SW480 (cell line): ENCODE data around the gene BRF1.
"Not testable (repeated sequence)": the region's sequence is repeated elsewhere in the genome, so short reads cannot be mapped to it uniquely, and the experiment has no call there.

Source experiments
- DNase-seq: peaks from one replicate; pipeline ENCODE4 v3.0.0-alpha.2; 2016; ENCODE audit warnings: low spot score

Gene BRF1, protein sequence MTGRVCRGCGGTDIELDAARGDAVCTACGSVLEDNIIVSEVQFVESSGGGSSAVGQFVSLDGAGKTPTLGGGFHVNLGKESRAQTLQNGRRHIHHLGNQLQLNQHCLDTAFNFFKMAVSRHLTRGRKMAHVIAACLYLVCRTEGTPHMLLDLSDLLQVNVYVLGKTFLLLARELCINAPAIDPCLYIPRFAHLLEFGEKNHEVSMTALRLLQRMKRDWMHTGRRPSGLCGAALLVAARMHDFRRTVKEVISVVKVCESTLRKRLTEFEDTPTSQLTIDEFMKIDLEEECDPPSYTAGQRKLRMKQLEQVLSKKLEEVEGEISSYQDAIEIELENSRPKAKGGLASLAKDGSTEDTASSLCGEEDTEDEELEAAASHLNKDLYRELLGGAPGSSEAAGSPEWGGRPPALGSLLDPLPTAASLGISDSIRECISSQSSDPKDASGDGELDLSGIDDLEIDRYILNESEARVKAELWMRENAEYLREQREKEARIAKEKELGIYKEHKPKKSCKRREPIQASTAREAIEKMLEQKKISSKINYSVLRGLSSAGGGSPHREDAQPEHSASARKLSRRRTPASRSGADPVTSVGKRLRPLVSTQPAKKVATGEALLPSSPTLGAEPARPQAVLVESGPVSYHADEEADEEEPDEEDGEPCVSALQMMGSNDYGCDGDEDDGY

DNA sequence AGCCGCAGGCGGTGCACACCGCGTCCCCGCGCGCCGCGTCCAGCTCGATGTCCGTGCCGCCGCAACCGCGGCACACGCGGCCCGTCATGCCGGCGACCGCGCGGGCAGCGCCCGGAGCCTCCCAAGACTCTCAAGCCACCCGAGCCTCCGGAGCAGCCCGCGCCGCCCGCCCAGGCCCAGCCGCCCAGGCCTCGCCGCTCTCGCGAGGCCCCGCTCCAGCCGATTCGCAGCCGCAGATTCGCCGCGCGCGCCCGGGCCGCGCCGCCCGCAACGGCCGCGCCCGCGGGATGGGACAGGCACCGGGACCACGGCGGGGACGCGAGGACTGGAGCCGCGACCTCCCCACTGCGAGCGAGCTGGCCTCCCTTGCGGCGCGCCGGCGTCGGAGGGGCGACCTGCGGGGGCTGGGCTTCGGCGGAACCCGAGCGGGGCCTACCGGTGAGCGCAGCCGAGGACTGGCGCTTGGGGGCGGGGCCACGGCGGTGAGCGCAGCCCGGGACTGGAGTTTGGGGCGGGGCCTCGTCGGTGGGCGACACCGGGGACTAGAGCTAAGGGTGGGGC, at the start of gene BRF1:
Gene BRF1, minus strand, starts transcription at position 460 of the 561 bp plus-strand sequence. Its CDS starts 372 bp downstream, at position 88.
- peak; percentile 95 for DNase-seq

DNA sequence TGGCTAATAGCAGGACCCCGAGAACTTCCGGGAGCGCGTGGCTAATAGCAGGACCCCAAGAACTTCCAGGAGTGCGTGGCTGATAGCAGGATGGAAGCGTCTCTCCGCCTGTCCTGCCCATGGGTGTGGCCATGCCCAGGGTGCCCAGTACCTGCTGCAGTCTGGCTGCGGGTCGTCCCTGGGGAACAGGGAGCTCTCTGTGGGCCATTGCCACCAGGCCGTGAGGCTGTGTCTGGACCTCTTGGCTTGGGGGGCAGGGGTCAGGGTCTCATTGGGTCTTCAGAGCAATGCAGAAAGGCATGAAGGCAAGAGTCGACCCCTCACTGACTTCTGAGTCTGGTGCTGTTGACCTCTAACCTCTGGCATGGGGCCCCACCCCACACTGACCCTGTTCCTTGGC, 49.2 kb upstream of the BRF1 start:
- no peak for DNase-seq

DNA sequence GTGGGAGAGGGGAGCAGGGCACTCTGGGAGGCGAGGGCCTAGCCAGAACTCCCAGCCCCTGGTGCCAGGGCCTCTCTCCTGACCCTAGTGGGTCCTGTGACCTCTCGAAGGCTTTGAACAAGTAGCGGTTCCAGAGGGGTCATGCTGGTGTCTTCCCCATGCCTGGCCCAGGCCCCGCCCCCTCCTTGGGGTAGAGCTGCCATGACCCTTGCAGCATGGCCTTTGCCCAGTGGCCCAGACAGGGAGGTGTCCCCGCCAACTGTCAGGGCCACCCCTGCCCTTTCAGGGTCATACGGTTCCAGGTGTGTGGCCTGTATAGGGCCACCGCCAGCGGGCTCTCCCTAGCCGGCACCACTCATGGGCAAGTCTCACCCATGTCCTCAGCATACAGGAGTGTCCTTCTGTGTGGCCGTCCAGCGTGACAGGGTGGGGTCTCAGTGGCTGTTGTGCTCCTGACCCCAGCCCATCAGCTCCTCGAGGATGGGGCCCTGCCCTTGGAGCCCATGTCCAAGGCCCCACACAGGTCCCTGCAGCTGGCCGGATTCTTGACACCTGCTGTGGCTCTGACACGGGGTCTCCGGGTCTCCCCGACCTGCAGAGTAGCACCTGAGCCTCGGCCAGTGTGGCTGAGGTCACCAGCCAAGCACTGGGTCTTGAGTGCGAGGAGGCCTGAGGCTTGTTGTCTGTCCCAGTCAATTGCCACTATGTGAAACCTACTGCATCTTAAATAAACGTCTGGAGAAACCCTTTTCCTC, 48.3 kb upstream of the BRF1 start:
- no peak for DNase-seq

DNA sequence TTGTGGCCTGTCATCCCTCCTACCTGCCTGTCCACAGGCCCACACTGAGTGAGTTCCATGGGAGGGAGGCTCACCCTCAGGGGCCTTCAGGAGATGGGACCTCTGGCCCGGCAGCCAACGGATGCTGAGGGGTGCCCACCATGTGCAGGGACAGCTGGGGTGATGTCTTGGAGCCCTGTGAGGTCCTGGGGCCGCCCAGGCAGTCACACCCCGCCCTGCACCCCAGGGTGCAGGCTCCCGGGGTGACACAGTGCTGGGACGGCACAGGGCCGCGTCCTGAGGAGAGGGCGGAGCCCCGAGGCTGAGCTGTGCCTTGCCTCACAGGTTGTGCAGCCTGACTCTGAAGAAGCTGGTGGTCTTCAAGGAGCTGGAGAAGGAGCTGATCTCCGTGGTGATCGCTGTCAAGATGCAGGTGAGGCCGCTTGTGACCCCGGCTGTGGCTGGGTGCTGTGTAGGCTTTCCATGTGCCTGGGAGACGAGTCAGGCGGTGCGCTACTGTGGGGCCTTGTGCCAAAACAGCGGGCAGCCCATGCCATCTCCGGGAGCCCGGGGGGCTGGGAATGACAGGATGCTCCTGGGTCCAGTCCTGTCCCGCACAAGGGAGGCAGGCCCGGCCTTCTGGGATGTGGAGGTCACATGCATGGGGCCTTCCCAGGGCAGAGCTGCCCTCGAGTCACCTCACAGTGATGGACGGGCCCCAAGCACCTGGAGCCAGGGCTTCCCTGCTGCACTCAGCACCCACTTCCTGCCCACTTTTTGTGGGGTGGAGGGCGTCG, 47.6 kb upstream of the BRF1 start:
- no peak for DNase-seq

DNA sequence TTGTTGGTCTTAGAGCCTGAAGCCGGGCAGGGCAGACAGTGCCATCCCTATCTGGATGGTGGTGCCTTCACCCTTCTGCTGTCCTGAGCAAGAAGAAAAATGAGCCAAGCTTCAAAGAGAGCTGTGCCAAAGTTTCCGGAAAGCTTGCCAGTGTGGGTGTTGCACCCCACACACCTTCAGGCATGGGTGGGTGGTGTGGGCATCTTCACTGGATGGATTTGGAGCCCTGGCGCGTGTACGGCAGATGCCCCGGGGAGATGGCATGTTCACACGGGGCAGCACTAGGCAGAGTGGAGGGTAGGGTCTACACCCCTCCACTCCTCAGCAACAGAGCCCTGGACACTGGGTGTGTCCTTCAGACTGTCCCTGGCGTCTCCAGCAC, 46.8 kb upstream of the BRF1 start:
- no peak for DNase-seq

DNA sequence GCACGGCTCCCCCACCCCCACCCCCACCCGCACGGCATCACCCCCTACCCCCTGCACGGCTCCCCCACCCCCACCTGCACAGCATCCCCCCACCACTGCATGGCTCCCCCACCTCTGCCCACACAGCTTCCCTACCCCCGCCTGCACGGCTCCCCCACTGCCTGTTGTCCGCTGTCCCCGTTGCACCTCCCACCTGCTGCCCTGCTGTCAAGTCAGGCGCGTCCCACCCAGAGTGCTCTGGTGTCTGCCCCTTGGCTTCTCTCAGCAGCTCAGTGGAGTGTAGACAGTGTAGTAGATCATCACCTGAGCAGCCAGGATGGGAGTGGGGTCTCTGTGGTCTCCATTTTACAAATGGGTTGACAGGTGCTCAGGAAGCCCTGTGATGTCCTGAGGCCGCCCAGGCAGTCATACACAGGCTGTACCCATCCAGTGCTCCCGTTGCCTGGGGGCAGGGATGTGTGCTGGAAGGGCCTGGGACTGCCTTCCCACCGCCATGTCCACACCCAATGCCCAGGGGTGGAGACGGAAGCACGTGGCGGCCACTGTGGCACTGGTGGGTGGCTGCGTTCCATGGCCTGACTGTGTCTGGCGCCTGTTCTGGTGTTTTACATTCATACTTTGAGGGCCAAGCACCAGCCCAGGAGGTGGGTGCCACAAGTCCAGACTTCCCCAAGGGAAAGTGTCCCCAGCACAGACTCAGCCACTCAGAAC, 46.2 kb upstream of the BRF1 start:
- DNase-seq, result no peak

DNA sequence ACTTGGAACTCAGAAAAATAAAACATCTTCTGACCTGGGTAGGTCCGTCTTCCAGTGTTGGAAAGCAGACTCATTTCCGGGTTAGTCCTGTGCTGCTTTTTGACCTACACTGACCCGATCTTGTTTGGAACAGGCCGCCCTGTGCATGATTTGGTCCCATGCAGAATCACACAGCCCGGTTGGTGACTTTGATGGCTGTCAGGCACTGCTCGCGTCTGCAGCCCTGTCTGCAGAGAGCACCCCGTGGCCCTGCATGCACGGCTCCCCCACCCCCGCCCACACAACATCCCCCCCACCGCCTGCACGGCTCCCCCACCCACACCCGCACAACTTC, 45.4 kb upstream of the BRF1 start:
- DNase-seq, result no peak

DNA sequence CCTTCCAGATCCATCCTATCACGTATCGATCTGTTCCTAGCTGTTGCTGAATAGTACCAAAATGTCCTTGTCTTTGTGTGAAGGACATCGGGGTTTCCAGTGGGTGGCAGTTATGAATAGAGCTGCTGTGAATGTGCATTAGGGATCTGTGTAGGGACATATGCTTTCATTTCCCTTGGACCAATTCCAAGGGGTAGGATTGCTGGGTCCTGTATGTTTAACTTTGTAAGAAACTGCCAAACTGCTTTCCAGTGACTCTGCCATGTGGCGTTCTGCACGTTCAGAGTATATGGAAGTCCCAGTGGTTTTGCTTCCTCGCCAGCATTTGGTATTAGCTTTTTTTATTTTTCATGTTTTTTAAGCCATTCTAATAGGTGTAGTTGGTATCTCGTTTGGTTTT, 42.4 kb upstream of the BRF1 start:
- no peak for DNase-seq

DNA sequence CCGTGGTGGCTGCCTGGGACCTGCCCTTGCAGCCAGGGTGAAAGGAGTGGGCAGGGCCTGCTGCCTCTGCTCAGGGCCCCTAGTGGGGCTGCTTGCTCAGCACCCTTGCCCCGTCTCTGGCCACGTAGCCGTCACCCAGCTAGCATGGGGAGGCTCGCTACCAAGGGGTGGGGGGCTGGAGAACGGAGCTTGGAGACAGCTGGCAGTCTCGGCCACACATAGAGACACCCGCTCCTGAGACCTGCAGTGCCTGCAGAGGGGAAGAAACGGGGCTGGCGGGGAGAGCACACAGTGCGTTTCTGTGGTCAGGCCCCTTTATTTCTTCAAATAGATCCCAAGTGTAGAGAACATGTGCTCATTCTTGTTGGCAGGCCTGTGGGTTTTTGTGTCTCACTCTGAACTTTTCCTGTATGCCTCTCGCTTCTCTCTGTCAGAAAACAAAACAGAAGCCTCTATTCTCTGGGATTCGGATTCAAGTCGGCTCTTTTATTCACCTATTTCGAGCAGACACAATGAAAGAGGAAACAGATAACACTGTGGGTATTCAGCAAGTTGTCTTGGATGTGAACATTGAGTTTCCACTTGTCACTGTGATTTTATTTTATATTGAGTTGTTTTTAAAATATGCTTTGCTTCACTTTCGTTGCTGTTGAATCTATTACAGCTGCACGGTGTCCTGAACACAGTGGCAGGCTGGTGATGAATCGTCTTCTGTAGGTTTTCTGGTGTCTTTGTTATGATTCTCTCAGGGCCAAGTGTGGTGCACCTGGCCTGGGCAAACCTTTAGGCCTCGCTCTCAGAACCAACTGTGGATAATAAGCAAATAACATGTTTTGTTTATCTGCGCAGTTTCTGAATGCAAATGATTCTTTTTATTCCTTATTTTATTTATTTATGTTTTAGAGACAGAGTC, 40.3 kb upstream of the BRF1 start:
- DNase-seq, result no peak

DNA sequence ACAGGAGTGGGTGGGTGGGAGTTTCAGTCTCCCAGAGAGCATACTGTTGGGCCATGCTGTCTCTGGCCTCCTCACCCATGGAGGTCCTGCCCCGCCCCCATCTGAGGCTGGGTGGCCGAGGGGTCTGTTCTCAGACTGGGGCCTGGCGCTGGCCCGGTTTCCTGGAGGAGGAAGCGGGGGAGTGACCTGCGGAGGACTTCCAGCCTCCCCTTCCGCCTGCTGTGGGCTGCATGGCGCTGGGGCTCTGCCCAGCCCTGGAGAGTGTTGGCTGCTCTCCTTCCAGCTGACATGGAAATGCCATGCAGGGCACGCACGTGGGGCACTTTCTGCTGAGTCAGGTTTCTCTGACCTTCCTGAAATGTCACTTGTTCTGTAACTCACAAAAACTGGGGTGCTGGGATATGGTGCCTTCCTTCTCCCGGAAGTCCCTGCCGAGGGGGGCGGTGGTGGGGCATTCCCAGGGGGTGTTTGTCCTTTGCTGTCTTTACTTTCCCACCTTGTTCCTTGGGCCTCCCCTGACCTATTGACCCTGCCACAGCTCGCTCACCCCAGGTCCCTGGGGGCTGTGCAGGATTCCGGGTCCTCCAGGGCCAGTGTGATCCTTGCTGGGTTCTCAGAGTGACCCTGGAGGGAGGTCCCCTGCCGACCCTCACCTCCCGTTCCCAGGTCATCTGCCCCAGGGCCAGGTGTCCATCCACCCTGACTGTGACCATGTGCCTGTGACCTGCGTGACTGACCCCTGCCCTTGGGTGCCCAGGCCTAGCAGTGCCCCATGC, 37.4 kb upstream of the BRF1 start:
- no peak for DNase-seq

DNA sequence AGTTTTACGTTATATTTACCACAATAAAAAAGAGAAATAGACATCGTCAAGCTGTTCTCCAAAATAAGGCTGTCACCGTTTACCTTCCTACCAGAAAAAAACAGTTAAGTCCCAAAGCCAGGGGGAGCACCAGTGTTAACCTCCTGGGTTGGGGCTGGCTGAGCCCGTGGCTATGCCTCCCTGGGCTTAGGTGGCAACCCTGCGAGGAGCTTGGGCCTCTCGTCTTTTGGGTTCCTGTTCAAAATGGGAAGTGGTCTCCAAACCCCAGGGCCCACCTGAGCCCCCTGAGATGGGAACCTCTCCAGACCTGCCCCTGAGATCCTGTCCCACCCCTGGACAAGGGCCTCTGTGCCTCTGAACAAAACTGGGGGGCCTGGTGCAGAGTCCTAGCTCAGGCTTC, 36.6 kb upstream of the BRF1 start:
- DNase-seq, result no peak

DNA sequence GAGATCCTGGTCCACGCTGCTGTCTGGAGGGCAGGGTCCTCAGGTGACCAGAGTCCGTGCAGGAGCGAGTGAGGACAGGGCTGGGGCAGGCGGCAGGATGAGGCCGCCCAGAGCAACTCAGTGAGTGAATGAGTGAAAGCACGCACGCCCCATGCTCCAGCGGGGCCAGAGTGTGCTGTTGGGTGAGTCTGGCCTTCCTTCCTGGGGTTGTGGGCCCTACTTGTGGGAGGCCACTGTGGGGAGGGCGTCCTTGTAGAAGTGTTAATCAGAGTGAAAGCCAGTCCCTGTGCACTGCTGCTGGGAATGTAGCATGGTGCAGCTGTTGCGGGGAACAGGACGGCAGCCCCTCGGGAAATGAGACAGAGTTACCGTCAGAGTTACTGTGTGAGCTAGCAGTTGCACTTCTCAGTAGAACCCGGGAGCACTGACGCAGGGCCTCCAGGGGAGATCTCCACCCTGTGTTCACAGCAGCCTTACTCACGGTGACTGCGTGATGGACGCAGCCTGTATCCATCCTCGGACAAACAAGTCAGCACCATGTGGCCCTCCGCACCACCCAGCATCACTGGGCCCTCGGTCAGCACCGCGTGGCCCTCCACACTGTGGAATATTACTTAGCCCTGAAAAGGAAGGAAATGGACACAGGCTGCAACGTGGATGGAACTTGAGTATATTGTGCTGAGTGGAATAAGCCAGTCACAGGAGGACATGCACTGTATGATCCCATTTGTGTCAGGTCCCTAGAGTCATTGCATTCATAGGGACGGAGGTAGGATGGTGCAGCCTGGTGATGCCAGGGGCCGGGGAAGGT, 35.9 kb upstream of the BRF1 start:
- DNase-seq, result no peak

DNA sequence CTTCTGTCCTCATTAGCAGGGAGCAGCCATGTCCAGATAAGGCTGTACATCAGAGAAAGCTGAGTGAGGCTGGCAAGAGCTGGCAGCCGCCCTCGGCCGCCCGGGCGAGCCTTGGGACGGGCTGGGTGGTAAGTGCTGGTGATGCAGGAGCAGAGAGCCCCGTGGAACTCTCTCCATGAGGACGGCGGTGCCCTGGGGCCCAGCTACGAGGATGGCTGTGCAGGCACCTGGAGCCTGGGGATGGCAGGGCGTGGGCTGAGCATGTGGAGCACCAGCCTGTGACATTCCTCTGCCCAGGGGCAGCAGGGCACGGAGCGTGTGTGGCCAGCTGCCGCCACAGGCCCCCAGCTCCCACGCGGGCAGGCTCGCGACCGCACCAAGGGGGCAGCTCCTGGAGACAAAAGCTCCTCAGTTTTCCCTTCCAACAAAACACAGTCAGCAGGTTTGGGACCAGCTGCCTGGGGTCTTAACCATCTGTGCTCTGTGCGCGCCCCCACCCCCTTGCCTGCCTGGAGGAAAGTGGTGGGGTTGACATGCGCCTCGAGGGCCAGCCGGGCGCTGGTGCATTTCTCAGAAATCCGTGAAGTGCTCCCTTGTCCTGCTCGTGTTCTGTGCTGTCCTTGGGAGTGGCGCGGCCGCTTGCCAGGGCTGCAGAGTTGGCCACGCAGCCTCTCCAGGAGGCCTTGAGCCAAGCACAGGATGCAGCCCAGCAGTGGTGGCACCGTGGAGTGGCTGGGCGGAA, 35.1 kb upstream of the BRF1 start:
- no peak for DNase-seq

DNA sequence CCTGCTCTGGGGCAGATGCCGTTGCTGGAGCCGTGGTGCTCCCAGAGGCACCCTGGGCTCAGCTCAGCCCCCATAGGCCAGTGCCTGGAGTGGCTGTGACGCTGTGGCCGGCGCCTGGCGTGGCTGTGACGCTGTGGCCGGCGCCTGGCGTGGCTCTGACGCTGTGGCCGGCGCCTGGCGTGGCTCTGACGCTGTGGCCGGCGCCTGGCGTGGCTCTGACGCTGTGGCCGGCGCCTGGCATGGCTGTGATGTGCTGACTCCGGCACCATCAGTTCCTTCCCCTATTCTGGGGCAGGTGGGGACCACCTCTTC, 34.4 kb upstream of the BRF1 start:
- DNase-seq, result not testable (repeated sequence)

DNA sequence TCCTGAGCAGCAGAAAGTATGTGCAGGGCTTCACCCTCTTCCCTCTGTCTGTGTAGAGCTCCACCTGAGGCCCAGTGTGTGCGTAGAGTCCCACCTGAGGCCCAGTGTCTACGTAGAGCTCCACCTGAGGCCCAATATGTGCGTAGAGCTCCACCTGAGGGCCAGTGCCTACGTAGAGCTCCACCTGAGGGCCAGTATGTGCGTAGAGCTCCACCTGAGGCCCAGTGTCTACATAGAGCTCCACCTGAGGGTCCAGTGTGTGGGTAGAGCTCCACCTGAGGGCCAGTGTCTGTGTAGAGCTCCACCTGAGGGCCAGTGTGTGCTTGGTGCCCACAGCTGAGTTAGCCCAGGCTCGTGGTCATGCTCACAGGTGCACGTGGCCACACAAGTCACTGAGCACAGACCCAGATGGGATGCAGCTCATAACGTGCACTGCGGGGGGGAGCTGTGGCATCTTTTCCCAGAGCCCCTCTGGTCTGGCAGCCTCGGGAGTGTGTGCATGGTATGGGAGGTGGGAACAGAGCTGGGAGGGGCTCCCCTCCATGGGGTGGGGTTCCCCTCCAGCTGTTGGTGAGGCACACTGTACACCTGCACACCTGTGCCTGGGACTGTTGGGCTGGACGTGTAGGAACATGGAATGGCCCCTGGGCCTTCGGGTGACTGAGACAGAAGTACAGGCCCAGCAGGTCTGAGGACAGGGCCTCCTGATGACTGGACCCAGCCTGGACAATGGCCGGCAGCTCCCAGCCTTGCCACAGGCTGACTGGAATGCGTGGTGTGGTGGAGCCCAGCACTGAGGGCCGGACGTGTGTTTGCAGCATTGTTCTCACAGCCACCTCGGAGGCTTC, 33.8 kb upstream of the BRF1 start:
- no peak for DNase-seq

DNA sequence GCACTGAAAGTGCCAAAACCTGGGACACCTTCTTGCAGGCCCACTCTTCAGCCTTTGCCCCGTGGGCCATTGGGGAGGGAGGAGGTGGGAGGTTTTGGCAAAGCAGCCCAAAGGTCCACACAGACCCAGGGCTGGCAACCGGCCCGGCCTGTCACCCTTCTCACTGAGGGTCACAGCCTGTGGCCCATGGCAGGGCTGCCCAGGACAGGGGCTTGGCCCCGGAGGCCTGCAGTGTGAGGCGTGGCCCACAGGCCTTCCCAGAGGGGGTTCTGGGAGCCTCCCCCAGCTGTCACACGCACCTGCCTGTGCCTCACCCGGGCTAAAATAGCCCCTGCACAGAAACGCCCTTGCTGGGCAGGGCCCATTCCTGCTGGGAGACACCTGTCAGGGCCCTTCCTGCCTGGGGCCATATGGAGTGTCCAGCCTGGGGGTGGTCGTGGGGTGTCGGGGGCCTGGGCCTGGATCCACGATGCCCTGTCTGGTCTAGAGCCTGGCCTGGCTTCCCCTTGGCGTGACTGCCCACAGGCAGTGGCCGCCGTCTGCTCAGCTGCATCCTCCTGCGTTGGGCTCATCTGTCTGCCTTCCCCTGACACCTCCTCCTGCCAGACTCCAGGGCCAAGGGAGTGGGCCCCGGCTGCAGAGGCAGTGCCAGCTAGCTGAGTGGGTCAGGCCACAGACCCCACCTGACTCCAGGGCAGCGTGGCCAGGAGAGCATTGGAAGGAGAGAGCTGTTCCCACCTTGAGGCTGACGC, 33.0 kb upstream of the BRF1 start:
- no peak for DNase-seq
